Breast epithelium (tissue), 3 donors: ENCODE measurements around the gene GPBAR1.

ENCODE experiments used
- CTCF ChIP-seq, 3 donors: fragments of 450-650 bp; IDR thresholded peaks; one replicate each; pipeline ENCODE4 v1.5.1; 2016 to 2017; ENCODE audit warnings: antibody characterized with exemption in 3 of 3, mild to moderate bottlenecking in 3 of 3, moderate library complexity in 3 of 3
- POLR2A ChIP-seq: fragments of 450-650 bp; IDR thresholded peaks from one replicate; pipeline ENCODE4 v1.6.1; 2016; ENCODE audit warnings: antibody characterized with exemption, mild to moderate bottlenecking, moderate library complexity

- TF ChIP-seq CTCF (IDR thresholded peaks at IDR 0.05) (no peak), POLR2A (no peak)
Measured at GRCh38 chr2:218218268-218219185, 42.3 kb upstream of the GPBAR1 start.
